ENCODE data around the gene SOBP. TPM values are rescaled to one million over a fixed set of nuclear protein-coding genes. Genes with fewer than 3 reads are reported as not detected.
A peak's percentile ranks its signal among the peaks of the same experiment; 100 is the strongest.

Gene SOBP
- total RNA-seq, 2 donors from 2014 or later: 13.6 to 14.4 TPM

DNA sequence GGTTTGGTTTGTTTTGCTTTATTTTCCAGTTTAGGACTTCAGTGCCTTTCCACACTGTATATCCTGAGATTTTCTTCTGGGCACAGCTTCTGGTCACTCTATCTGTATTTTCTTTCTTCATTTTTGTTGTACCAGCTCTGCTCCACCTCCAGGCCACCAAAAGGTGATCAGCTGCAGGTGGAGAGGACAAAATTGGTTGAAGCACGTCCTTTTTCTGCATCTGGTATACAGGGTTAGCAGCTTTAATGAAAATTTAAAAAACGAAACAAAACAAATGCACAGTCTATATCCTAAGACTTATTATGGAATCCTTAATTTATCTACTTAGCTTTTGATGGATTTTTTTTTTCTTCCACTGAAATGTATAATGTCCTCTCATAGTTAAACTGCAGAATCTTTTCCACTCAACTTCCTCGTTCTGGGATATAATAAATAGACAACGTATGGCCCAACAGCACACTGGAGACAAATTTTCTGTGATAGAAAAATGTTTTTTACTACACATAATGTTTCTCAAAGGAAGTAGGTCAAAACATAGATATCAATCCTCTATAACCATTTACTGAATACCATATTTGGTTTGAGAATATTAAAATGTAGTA is 10.7 kb upstream of the SOBP start:
- ATAC-seq (no peak), DNase-seq (no peak)
- intact Hi-C loops (cut with DNase I): no loop called here

DNA sequence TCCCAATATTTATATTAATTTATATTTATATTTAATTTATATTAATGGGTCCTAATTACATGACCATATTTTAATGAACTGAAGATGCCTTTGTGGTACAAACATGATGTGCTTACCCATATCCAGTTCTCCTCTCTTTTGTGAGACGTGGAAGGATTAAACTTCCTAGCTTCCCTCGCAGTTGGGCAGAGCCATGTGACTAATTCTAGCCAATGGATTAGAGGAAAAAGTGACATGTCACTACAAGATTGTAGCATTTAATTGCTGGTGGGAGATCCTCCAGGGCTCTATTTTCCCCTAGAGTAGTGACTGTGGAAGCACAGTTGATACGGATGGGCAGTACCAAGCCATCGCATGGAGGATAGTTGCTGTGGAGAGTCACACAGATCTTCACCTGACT is 4.8 kb upstream of the SOBP start:
- intact Hi-C loops (cut with DNase I): loop anchor here in 1 of 2 donors (10.0 kb wide), 1 partner anchor 170 kb away; no protein-coding TSS in a partner anchor
- no peak for ATAC-seq
- no peak for DNase-seq

DNA sequence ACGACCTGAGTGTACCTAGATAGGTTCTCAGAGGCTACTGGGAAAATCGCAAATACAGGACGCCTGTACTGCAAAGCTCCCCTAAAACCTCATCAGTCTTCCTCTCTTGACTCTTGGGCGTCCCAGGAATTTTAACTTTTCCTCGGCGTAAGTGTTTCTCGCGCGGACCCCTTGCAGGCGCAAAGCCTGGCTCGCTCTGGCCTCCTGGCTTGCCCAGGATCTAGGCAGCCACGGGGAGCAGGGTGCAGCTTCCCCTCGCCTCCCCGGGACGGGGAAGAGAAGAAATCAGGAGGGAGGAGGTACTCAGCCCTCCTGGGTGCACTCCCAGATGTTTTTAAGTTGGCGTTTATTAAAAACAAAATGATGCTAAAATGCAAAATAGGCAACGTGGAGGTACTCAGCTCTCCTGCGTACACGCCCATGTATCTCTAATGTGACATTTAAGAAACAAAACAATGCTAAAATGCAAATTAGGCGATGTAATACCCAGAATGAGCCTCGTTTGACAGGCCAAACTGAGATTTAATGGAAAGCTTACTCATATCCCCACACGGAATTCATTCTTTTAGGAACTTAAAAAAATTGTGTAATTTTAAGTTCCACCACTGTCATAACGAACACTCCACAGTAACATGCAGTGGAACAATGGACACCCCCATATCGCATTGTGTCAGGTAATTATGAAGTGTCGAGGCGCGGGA is 1.6 kb upstream of the SOBP start:
- no peak for DNase-seq
- intact Hi-C loops (cut with DNase I): loop anchor here in 1 of 2 donors (10.0 kb wide), 1 partner anchor 166 kb away; no protein-coding TSS in a partner anchor
- ATAC-seq: no peak

DNA sequence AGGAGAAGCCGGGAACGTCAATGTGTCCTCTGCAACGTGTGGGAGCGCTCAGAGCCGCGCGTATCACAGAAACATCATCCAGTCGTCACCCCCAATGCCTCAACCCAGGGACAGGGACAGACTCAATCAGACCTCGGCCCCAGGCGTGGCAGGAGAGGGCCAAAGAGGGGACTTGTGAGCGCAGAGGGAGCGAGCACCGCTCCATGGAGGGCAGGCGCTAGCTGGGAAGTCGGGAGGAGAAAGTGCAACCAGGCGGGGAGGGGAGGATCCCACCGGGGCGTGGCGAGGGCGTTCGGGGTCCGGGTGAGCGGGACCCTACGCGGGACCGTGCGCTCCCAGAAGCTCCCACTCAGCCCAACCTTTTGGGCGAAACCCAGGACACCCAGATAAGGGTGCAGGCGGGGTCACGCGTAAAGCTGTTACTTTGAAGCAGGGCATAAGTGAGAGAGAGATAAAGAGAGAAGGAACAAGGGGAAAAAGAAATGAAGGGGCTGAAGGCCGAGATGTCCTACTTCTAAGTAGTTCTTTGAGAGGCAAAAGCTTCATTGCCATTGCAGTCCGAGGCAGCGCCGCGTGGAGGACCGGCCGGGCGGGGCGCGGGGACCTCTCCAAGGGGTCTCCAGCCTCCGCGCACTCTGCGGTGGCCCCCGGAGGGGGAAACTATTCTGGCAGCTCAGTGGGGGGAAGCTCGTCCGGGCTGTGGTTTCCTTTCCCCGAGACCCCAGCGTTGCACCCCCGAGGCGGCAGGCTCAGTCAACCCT is 862 bp upstream of the SOBP start:
- intact Hi-C loops (cut with DNase I): loop anchor here in 1 of 2 donors (10.0 kb wide), 1 partner anchor 166 kb away; no protein-coding TSS in a partner anchor
- DNase-seq (peak; percentile 49), ATAC-seq (peak; percentile 29 to 53)

DNA sequence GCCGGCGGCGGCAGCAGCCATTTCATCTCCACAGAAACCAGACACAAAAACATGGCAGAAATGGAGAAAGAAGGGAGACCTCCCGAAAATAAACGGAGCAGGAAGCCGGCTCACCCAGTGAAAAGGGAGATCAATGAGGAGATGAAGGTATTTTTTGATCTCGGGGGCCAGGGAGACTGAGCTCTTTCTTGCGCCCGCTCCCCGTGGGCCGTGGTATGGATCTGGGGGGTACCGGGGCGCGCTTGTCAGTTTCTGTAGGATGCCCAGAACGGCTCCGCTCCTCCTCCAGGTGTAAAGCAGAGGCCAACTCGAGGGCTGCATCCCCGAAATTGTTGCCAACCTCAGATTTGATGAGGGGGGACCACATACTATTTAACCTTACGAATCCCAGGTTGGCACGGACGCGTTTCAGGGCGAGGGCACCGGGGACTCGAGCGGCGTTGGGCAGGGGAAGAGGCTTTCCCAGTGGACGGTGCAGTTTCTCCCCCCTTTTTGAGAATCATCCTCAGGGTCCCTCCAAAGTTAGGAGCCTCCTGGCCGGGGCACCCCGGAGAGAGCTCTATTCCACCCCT is 735 bp downstream of the SOBP start:
- intact Hi-C loops (cut with DNase I): loop anchor here in 1 of 2 donors (5.0 kb wide), 1 partner anchor 162 kb away; no protein-coding TSS in a partner anchor
- peak; percentile 29 for DNase-seq
- ATAC-seq: no peak

DNA sequence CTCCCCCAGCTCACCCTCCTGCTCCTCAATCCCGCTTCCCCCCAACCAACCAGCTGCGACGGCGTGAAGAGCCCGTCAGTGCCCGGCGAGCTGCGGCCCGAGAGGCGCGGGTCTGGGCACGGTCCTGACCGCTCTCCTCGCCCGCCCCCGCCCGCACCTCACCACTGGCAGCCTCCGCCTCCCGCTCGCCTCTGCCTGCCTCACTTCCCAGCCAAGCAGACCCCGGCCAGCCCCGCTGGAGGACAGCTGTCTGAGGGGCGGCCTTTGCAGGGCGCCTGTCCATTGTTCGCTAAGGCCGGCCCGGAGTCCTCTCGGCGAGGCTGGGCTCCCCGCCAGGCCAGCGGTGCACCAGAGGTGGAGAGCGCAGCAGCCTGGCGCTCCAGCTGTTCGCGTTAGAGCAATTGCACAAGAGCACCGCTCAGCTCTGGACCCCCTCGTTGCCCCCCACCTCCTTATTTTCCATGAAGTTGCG is 1.3 kb downstream of the SOBP start:
- DNase-seq (peak; percentile 82), ATAC-seq (peak; percentile 41 to 73)
- intact Hi-C loops (cut with DNase I): loop anchor here in 1 of 2 donors (5.0 kb wide), 1 partner anchor 161 kb away; no protein-coding TSS in a partner anchor

DNA sequence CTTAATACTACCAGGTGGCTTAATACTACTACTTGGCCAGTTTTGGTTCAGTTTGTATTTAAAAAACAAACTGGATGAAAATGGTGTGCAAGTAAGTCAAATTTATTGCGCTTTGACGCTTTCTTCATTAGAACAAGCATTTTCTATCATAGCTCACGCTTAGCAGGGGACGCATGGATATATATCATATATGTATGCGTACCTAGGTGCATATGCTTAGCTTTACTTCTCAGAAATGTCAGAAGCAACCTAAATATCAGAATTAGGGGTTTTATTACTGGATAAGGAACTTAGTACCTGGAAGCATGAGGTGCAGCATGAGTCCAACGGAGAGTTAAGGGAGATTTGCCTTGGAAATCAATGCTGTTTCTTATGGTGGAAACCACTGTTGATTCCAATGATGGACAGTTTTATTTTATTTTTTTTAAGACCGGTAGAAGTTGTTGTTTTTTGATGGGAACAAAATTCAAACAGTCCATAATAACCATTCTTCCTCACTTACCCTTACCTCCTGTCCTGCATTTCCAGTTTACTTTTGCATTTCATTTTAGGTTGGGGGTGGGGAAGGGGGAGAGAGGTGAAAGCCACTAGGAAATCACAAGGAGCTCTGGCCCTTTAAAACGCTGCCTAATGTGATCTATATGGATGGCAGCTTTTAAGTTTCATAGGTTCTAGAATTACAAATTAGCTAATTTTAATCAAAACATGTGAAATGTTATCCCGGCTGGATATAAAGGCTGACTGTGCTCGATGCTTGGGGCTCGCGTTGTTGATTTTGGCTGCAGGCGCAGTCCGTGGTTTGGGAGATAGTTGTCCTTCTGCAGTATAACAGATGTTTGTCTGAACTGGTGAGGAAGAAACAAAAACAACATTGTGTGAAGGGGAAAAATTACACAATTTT is 2.1 kb downstream of the SOBP start:
- intact Hi-C loops (cut with DNase I): loop anchor here in 1 of 2 donors (5.0 kb wide), 1 partner anchor 160 kb away; no protein-coding TSS in a partner anchor
- peak in 1 of 2 donors; percentile 51 for ATAC-seq
- DNase-seq: peak; percentile 59

DNA sequence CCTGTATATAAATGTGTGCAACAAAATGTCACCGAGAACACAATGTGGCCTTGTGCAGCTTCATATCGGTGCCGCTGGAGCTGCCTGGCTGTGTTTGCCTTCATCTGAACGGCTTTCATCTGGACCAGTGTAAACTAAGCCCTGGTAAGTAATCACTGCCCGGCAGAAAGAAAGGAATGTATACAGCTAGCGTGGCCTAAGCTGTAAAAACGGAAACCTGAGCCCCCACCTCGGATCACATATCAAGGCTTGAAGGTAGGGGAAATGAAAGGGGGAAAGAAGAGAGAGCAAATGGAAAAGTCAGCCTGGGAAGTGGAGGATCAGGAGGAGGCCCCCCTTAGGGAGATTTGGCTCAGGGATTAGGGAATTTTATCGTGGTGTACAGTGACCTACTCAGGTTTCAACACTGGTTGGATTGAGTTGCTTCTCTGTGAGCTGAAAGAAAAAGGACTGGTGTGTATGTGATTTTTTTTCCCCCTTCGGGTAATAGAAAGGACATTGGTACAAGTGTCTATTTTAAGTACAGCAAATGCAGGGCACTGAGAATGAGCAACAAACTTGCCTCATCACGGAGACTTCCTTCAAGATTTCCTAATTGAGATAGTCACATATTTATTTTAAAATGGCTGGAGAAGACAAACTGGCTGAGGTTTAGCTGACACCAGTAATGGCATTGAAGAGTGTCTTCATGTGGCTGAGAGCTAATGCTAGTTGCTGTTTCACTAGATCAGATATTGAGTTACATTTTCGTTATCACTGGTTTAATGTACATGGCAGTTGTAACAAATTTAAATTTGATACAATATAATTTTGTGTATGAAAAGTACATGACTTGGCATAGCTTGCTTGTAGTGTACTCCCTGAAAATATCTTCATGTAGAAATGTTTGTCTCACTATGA is 3.5 kb downstream of the SOBP start:
- intact Hi-C loops (cut with DNase I): loop anchor here in 1 of 2 donors (5.0 kb wide), 1 partner anchor 159 kb away; no protein-coding TSS in a partner anchor
- ATAC-seq: no peak
- DNase-seq: no peak

DNA sequence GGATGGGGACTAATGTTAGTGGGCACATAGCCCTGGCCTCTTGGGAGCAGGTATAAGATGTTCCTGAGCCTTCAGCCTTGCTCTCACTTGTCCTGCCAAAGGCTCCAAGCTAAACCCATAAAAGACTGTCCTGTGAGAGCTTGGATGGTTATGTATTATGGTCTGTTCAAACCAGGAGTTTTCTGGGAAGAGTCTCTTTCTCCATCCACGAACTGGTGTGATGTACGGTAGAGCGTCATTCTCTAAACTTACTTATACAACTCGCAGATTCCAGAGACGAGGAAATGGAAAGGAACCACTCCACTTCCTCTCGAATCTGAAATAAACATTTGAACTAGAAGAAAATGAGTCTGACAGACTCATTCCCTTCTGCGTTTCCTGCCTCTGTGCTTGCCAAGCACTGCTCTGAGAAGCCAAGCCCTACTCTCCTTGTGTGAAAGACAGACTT is 5.3 kb downstream of the SOBP start:
- ATAC-seq (peak in 1 of 2 donors; percentile 9), DNase-seq (peak; percentile 30)
- intact Hi-C loops (cut with DNase I): no loop called here

DNA sequence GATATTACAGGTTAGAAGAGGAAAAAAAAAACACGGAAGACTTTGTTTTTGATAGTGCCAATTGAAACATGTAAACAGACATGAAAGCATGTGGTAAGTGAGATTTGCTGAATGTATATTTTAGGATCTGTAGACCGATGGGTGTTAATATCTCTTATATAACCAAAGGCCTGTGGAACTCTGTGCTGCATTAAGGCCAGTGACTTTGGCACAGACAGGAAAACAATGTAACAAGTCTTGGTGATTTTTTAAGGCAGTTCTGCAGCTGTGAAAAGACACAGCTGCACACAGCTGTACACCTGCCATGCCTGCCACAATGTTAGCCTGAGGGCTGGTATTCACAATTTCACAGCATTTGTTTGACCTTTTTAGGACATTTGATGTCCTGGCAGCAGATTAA is 6.1 kb downstream of the SOBP start:
- ATAC-seq (no peak), DNase-seq (no peak)
- intact Hi-C loops (cut with DNase I): no loop called here

DNA sequence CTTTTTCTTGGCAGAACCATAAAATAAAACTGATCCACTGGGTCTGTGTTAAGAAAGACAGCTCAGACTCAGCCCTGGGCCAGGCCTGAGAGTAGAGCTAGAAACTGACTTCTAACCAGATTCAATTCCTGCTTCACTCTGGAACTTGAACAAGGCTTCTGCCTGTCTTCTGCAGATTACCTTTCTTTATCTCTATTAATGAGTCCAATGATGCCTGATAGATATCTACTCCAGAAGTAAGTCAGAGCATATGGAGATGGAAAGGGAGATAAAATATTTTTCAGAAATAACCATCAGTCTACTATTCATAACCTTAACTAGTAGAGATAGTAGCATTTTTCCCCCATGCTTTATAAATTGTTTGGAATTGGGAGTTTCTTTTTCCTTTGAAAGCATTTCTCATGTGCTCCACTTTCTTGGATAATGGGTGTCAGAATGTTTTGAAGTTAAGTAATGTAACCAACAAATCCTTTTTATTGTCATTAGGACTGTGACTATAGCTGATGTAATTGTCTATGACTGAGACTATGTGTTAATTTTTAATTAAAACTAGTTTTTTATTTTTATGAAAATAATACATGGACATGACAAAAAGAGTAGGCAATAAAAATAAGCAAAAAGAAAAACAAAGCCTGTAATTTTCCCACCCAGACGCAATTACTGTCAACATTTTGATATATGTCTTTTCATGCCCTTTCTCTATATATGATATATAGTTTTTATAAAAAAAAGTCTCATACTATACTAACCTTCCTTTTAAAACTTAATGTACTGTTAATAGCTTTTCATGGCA is 7.2 kb downstream of the SOBP start:
- intact Hi-C loops (cut with DNase I): no loop called here
- ATAC-seq: no peak

DNA sequence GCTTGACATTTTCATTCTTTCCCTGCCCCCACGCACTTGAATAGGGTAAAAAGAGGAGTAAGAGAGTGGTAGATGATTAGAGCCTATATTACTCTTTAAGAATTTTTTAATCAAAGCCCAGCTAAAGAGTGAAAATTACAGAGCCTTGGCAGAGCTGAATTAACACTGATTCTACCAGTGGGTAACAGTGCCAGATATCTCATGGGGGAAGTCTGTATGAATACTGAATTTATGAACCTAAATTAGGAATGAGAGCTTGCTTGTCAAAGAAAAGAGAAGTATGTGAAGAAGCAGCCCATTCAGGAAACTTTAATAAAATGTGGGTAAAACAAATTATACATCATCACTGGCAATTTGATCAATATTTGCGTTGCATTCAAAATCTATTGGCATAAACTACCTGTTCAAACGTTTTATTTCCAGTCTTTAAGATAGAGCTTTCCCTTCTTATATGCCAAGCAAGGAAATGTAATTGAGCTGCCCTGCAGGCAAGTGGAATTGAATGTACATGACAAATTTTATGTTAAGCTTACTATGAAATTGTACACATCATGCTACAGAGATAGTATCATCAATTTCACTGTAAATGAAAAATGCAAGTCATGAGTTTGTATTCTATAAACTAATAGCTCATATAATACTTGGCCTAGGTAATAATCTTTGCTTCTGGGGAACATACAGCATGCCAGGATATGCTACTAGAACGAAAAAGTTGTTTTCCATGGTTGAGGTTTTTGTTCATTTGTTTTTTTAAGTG is 14.5 kb downstream of the SOBP start:
- DNase-seq: no peak
- no peak for ATAC-seq
- intact Hi-C loops (cut with DNase I): no loop called here

More for the DNA sequence above, 7.2 kb downstream of the SOBP start:
- no peak for DNase-seq

DNA sequence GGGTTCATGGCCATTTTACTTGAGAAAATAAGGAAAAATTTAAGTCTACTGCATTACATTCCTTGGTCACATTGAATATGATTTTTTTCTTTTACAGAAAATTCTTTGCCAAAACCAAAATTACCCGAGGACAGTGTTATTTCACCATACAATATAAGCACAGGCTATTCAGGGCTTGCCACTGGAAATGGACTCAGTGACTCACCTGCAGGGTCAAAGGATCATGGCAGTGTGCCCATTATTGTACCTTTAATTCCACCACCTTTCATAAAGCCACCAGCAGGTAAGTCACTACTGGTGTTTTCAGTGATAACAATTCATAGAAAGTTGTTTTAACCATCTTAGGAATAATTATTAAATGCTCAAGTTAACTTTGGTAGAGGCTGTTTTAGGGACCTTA is 16.2 kb downstream of the SOBP start:
- no peak for ATAC-seq
- intact Hi-C loops (cut with DNase I): no loop called here
- no peak for DNase-seq

DNA sequence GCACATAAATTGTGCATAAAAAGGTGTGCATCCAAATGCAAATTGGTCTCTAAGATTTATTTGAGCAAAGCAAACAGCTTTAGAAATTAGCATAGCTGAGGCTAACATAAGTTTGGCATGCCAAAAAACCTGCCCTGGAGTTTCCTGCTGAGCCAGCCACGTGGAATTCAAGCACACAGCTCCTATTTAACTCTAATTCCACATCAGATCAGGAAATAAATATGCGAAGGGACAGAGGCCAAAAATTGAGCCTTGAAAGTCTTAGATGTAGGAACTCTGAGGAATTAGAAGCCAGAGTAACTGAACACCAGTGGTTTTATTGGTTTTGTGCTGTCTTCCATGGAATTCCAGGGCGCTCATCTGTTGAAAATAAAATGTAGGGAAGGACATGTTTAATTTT is 19.6 kb downstream of the SOBP start:
- intact Hi-C loops (cut with DNase I): no loop called here
- DNase-seq (no peak), ATAC-seq (no peak)

DNA sequence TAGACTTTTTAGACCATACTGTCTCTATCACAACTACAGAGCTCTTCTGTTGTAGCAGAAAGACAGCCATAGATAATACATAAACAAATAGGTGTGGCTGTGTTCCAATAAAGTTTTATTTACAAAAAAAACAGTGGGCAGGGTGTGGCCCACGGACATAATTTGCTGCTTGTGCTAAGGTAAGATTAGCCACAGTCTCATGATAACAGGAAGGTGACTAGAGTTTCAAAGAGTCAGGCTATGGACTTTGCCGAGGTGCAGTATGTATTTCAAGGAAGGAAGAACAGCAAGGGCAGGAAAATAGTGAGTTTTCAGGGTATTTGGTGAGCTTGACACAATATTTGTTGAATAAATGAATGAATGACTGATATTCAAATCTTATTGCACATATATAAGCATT is 20.2 kb downstream of the SOBP start:
- no peak for DNase-seq
- no peak for ATAC-seq
- intact Hi-C loops (cut with DNase I): no loop called here

DNA sequence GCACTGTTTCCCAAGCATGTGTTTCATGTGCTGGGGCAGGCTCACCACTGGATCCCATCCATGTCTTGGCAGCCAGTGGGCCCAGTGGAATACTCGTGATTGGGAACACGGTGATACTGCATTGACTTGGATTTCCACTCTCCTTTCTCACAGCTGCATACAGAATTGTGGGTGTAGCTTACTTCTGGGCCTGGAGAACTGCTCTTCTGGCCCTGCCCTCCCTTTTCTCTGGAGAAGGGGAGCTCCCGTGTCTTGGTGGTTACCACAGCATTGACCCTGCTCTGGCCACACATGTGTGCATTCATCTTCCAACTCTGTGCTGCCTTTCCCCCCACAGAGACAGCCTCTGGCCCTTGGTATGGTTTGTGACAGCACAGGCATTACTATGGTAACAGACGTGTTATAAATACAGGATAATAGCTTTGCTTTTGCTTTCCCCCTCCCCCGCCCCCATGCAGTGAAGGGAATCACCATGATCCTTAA is 21.6 kb downstream of the SOBP start:
- intact Hi-C loops (cut with DNase I): no loop called here
- ATAC-seq (peak; percentile 80 to 92), DNase-seq (peak; percentile 67)
